Aorta (tissue), 5 donors: ENCODE data around the gene RING1. TPM values are rescaled to one million over a fixed set of nuclear protein-coding genes. Genes with fewer than 3 reads are reported as not detected.
A peak's percentile ranks its signal among the peaks of the same experiment; 100 is the strongest.

Source experiments
- ATAC-seq: fragments of 200-7000 bp; cut with Tn5 transposase; one replicate; pipeline ENCODE4 v1.9.1; 2022; ENCODE audit warnings: moderate library complexity; ENCODE audit not compliant: low FRiP score
- DNase-seq, 2 donors: peaks; one replicate each; pipeline ENCODE4 v3.0.0-alpha.2; 2020
- H3K27ac ChIP-seq, 2 donors: one replicate each; pipeline ENCODE4 v1.5.1; 2013; ENCODE audit warnings: low read length in 2 of 2, mild to moderate bottlenecking in 2 of 2, moderate library complexity in 2 of 2, control low read depth in 1 of 2, inconsistent platforms in 1 of 2, low read depth in 1 of 2
- H3K27me3 ChIP-seq, 2 donors: one replicate each; pipeline ENCODE4 v1.6.1; 2013; ENCODE audit warnings: control low read depth in 1 of 2, low read length in 1 of 2, mild to moderate bottlenecking in 1 of 2, moderate library complexity in 1 of 2; ENCODE audit not compliant: insufficient read depth in 2 of 2, control insufficient read depth in 1 of 2
- H3K36me3 ChIP-seq, 2 donors: one replicate each; pipeline ENCODE4 v1.6.1; 2013; ENCODE audit warnings: control low read depth in 1 of 2, low read length in 1 of 2, mild to moderate bottlenecking in 1 of 2; ENCODE audit not compliant: insufficient read depth in 2 of 2, control insufficient read depth in 1 of 2
- H3K4me1 ChIP-seq, 2 donors: one replicate each; pipeline ENCODE4 v1.6.1; 2013; ENCODE audit warnings: low read length in 2 of 2, control low read depth in 1 of 2, mild to moderate bottlenecking in 1 of 2, moderate library complexity in 1 of 2; ENCODE audit not compliant: insufficient read depth in 2 of 2, control insufficient read depth in 1 of 2
- H3K4me3 ChIP-seq, 2 donors: one replicate each; pipeline ENCODE4 v1.5.1; 2013; ENCODE audit warnings: low read length in 2 of 2, control low read depth in 1 of 2, mild to moderate bottlenecking in 1 of 2
- H3K9me3 ChIP-seq: one replicate; pipeline ENCODE4 v1.6.1; 2013; ENCODE audit warnings: mild to moderate bottlenecking, low read length; ENCODE audit not compliant: control insufficient read depth
- WGBS, 2 donors: extraction: QIAGEN DNeasy Blood & Tissue Kit; methylation state at CpG; one replicate each; pipeline ENCODE4 v1.1.7; 2013; 5-methylcytosine and 5-hydroxymethylcytosine counted together
- intact Hi-C, 2 donors: fragments of 100-400 bp; cut with DNase I; formaldehyde crosslinking; loops; one replicate each; pipeline versions ENCODE4 v1.14.2 to v1.15.0; 2022
- polyA plus RNA-seq, 2 donors: library from polyadenylated mRNA; stranded (reverse); fragments of 200-250 nt; gene quantifications; one replicate each; pipeline ENCODE4 v1.2.3, GENCODE V29; 2013
- total RNA-seq, 2 donors: library from RNA; stranded (reverse); fragmentation: NEBNext Ultra II Directional; extraction: Animal tissue kit (Norgen Biotek cat#: 25700); gene quantifications; one replicate each; pipeline ENCODE4 v1.2.1, GENCODE V29; 2021
- donor health status: healthy with polysubstance abuse.
- donor health status: Bipolar disorder and iron deficiency.
- donor health status: DM: no; HTN: no; CAD: no.
- donor health status: DM: no; HTN: no; CAD: no.
- donor health status: DM: yes; HTN: yes; CAD: no.

Gene RING1
- total and polyA plus RNA-seq, 4 donors = 26.4 to 64.0 (median 36.1) TPM

GRCh38 chr6:33171016-33171879, 37.1 kb upstream of the RING1 start:
- Histone ChIP-seq H3K4me3 (no peak overlapping the region), H3K27me3 (no peaks in the 10 kb centered on the region), H3K9me3 (no peaks in the 10 kb centered on the region), H3K27ac (no peak overlapping the region), H3K36me3 (no peaks in the 10 kb centered on the region), H3K4me1 (no peaks in the 10 kb centered on the region)
- DNase-seq (peak; percentile 28 to 56), ATAC-seq (no peak)
- 91 to 92% methylated on average over 11 of the region's 11 CpGs for WGBS, 2 donors
- intact Hi-C loops = no loop called here

DNA sequence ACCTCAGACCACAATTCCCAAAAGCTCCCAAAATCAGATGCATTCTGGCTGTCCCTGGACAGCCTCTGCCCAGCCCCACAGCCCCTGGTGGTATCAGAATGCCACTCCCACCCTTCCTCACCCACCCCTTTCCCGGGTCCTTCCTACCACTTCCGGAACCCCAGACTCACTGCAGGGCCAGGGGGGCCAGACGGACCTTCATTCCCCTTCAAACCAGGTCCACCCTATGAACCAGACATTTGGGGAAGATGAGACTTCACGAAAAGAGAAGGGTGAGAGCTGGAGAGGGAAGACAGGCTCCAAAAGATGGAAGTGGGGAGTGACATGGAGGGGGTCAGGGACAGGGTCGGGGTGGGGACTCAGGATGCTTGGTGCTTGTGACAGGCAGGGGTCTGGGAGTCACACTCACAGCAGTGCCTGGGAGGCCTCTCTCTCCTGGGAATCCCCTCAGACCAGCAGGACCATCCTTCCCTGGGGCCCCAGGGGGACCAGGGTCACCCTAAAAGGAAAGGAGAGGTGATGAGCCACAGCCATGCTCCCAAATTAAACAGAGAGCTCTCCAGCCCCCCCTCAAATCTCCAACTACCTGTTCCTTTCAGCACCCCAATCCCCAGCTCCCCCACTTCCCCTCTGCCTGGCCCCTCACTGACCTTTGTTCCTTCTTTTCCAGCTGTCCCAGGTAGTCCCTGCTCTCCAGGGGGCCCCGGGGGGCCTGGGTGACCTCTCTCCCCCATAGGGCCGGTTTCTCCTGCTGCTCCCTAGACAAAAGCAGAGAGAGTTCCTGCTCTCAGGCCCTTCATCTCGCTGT, 36.2 kb upstream of the RING1 start:
- intact Hi-C loops = no loop called here
- Histone ChIP-seq H3K4me1 (no peaks in the 10 kb centered on the region), H3K36me3 (no peaks in the 10 kb centered on the region), H3K27me3 (no peaks in the 10 kb centered on the region), H3K4me3 (no peak overlapping the region), H3K27ac (no peak overlapping the region), H3K9me3 (no peaks in the 10 kb centered on the region)
- WGBS, 2 donors = 75 to 78% methylated on average over 8 of the region's 8 CpGs
- peak; percentile 20 to 59 for DNase-seq
- no peak for ATAC-seq

DNA sequence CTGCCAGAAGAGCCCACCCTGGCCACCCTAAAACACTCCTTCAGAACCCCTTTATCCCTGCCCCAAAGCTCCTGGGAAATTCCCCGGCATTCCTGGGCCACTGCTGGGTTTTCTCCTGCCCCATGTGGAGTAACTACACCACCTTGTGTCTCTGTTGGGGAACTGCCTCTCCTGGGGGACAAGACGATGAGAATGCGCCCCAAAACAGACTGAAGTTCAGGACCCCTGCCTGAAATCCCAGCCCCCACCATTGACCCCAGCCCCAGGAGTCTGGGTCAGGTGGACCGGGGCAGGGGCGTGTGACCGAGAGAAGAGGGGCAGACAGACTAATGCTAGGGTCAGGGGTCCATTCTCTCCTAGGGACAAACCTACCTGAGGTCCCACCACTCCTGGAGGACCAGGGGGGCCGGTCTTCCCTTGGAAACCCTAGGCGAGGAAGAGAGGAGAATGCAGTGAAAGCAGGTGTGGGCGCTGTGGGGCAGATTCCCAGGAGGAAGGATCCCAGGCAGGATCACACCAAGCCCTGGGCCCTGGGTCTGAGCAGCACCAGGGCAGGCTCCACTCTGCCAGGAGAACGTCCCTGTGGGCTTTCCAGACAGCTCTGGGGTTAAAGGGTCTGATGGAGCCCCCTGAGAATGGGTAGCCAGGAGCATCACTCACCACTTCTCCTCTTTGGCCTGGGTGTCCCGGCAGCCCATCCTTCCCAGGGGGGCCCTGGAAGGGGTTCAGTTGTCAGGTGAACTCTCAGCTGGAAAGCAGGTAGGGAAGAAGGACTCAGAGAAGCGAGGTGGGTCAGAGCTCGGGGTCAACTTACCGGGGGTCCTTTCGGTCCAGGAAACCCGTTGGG, 35.4 kb upstream of the RING1 start:
- Histone ChIP-seq H3K27ac (no peak overlapping the region), H3K36me3 (no peaks in the 10 kb centered on the region), H3K9me3 (no peaks in the 10 kb centered on the region), H3K27me3 (no peaks in the 10 kb centered on the region), H3K4me3 (no peak overlapping the region), H3K4me1 (no peaks in the 10 kb centered on the region)
- ATAC-seq (no peak), DNase-seq (peak; percentile 41 to 53)
- intact Hi-C loops = no loop called here
- 76 to 79% methylated on average over 14 to 16 of the region's 16 CpGs for WGBS, 2 donors

- peak; percentile 26 to 37 for DNase-seq
- no peaks in the 10 kb centered on the region for H3K9me3 ChIP-seq
- WGBS, 2 donors = 75 to 79% methylated on average over 11 of the region's 11 CpGs
- no peaks in the 10 kb centered on the region for H3K4me1 ChIP-seq
- H3K36me3 ChIP-seq = no peaks in the 10 kb centered on the region
- no peak overlapping the region for H3K4me3 ChIP-seq
- no peaks in the 10 kb centered on the region for H3K27me3 ChIP-seq
- no peak overlapping the region for H3K27ac ChIP-seq
- intact Hi-C loops = no loop called here
- no peak for ATAC-seq
Measured at GRCh38 chr6:33173535-33174180, 34.6 kb upstream of the RING1 start.

DNA sequence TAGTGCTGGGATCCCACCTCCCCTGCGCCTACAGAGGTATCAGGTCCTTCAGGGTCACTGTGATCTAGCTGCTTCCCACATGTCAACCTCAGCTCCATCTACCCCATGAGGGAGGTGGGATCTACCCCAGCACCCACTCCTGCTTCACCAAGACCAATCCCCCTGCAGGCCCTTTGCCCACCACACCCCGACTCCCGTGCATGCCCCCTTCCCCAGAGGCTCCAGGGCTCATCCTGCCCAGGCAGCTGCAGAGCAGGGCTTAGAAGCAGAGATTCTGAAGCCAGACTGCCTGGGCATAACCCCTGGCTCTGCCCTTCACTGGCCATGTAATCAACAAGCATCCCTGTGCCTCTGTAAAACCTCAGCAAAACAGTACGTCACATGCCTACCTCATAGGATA, 33.5 kb upstream of the RING1 start:
- intact Hi-C loops = no loop called here
- Histone ChIP-seq H3K27me3 (no peaks in the 10 kb centered on the region), H3K36me3 (no peaks in the 10 kb centered on the region), H3K27ac (no peak overlapping the region), H3K4me1 (no peaks in the 10 kb centered on the region), H3K4me3 (no peak overlapping the region), H3K9me3 (no peaks in the 10 kb centered on the region)
- DNase-seq (peak in 1 of 2 donors; percentile 37), ATAC-seq (no peak)
- 87 to 92% methylated on average over 4 of the region's 4 CpGs for WGBS, 2 donors

DNA sequence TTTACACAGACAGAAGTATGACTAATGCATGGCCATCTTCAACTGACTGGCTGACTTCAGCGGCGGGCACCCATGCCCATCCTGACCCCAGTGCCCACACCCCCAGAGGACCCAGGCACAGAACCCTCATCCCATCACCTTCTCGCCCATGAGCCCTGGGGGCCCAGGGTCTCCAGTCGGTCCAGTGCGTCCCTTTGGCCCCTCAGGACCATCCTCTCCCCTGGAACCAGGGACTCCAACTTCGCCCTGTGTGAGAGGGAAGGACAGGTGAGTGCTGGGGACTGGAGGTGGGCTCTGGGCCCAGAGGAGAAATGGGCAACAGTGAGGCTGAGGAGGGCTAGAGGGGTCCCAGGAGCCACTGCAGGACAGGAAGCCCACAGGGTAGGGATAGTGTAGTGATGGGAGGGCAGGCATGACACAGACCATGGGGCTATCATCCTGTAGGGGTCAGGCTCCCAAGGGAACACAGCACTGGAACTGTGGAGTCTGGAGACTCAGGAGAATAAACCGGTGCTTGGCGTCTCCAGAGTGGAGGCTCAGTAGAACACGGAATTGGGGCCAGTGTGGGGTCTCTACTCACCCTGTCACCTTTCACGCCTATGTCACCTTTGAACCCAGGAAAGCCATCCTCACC, 32.7 kb upstream of the RING1 start:
- no peak for DNase-seq
- Histone ChIP-seq H3K27me3 (no peaks in the 10 kb centered on the region), H3K4me1 (no peaks in the 10 kb centered on the region), H3K27ac (no peak overlapping the region), H3K4me3 (no peak overlapping the region), H3K9me3 (no peaks in the 10 kb centered on the region), H3K36me3 (no peaks in the 10 kb centered on the region)
- WGBS, 2 donors = 83% methylated on average over 10 of the region's 10 CpGs
- no peak for ATAC-seq
- intact Hi-C loops = no loop called here

DNA sequence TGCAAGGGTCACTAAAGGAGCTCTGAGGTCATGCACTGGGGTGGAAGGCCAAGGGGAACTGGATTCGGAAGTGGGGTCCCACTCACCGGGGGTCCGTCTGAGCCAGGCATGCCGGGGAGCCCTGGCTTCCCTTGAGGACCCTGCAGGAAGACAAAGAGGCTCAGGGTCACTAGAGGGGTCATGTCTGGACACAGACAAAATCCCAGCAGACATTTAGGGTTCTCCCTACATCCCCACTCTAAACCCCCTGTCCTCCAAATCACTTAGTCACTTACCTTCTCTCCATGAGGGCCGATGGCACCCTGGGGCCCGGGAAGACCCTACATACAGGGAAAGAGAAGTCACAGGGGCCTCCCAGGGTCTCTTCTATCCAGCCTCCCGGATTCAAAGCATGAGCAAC, 31.4 kb upstream of the RING1 start:
- WGBS, 2 donors = 86 to 91% methylated on average over 7 of the region's 7 CpGs
- Histone ChIP-seq H3K9me3 (no peaks in the 10 kb centered on the region), H3K27me3 (no peaks in the 10 kb centered on the region), H3K4me3 (no peak overlapping the region), H3K27ac (no peak overlapping the region), H3K36me3 (no peaks in the 10 kb centered on the region), H3K4me1 (no peaks in the 10 kb centered on the region)
- intact Hi-C loops = no loop called here
- DNase-seq (peak in 1 of 2 donors; percentile 55), ATAC-seq (no peak)
